ENCODE measurements around the gene PLCB4.

The PLCB4 gene

GRCh38 chr20:9223296-9223695, 154.4 kb downstream of the PLCB4 start:
- no peak for DNase-seq (ENCODE audit: low read depth)

DNA sequence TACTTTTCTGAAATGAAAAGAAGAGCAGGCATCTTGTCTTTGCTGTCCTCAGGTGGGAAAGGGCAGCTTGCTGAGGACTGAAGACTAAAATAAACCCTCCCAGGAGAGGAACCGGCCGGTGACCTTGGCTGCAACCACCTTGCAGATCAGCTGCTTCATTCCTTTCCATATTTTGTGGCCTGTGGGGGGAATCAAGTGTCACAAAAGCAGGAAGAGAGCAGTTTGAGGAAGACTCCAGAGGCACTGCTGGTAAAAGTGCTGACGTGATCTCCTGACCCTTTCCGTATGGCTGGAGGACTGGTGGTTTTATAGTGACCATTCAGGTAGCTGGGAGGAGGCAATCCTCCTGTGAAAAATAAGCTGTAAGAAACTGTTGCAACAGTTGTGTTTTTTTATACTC, 157.0 kb downstream of the PLCB4 start:
- DNase-seq (ENCODE audit: low read depth) = no peak

- DNase-seq (ENCODE audit: low read depth) = no peak
Observed at GRCh38 chr20:9227896-9228615, 159.2 kb downstream of the PLCB4 start.

DNA sequence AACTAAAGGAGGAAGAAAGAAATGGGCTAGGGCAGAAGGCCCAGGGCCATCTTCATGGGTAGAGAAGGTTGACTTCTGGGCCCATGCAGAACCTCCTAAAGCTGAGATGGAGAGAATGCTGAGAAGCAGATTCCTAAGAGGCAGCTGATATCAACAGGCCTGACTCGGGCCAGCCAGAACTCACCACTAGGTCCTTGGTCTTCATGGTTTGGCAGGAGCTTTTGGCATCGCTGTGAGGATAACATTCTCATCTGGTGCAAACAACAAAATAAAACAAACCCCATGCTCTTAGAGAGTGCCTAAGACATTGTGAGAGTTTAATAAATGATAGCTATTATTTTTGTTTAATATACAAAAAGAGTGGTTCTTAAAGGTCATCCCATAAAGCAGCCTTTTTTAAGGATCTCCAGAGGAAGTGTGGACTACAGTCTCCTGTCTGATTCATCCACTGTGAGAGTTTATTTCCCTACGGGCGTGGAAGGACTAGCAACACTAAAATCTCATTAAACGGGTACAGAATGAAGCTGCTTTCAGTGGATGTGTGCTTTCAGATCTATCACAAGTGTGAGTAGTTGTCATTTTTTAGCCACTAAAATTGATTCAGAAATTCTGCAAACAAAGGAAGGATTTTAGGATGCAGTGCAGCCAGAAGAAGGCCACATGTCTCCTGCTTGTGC, 160.0 kb downstream of the PLCB4 start:
- no peak for DNase-seq (ENCODE audit: low read depth)

DNA sequence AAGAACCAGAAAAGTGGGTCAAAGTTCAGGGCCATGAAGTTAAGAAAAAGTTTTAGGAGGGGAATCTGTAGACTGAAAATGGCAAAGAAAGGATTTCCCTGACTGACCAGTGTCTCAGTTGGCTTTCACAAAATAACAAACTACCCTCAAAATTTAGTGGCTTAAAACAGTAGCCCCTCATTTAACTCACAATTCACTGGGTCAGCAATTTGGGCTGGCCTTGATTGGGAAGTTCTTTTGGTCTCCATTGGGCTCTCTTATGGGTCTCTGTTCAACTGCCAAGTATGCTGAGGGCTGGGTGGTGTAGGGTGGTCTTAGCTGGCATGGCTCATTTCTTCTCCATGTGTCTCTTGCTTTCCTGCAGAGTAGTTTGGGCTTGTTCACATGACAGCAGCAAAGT, 161.5 kb downstream of the PLCB4 start:
- DNase-seq (ENCODE audit: low read depth) = no peak

DNA sequence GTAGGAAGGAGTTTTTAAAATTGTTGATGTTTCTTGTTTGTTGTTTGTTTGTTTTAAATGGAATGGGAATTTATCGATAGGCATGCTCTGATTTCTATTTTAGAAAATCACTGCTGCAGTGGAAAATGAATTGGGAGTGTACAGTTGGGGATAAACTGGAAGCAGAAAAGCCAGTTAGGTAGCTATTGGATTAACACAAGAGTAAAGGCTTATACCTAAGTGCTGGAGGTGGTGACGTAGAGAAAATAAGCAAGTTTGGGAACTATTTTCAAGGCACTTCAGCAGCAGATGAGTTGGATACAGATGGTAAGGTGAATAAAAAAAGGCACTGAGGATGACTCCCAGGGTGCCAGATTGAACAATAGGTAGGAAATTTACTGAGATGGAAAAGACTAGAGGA, 164.9 kb downstream of the PLCB4 start:
- no peak for DNase-seq (ENCODE audit: low read depth)

- no peak for DNase-seq (ENCODE audit: low read depth)
Observed at GRCh38 chr20:9235518-9235917, 166.6 kb downstream of the PLCB4 start.

DNA sequence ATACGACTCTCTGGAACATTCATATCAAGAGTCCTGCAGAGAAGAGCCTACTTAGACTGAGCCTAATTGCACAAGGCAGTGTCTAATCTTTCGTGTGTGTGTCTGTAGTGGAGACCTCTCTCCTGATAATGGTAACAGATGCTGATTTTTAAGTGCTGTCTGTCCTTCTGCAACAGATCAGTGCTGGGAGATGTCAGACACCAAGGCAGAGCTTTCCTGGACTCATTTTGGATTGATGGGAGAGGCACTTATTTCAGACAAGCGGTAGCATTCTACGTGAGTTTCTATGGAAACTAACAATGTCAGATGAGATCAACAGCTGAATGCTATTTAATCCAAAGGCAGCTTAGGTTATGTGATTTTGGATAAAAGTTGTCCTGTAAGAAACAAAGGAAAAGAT, 167.6 kb downstream of the PLCB4 start:
- DNase-seq (ENCODE audit: low read depth) = no peak

DNA sequence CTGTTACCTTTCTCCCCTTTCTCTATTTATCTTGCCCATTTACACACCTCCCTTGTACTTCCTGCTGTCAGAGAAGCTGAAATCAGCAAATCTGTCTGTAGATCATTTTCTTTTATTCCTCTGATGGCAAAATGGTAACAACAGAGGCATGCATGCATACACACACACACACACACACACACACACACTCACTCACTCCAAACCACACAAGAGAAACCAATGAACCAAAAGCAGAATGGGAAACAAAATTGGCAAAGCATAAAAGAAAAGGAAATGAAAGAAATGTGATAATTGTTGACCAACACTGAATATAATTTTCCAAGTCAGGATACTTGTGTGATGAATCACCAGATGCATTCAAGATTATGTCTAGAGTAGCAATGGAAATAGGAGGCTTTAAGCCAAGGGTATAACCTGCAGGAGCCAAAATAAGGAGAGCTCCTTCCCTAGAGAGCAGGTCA, 172.4 kb downstream of the PLCB4 start:
- DNase-seq (ENCODE audit: low read depth) = no peak

- no peak for DNase-seq (ENCODE audit: low read depth)
Observed at GRCh38 chr20:9241721-9242427, 173.0 kb downstream of the PLCB4 start.

GRCh38 chr20:9243986-9244385, 175.1 kb downstream of the PLCB4 start:
- DNase-seq (ENCODE audit: low read depth) = no peak

- DNase-seq (ENCODE audit: low read depth) = no peak
Observed at GRCh38 chr20:9244811-9245210, 175.9 kb downstream of the PLCB4 start.

DNA sequence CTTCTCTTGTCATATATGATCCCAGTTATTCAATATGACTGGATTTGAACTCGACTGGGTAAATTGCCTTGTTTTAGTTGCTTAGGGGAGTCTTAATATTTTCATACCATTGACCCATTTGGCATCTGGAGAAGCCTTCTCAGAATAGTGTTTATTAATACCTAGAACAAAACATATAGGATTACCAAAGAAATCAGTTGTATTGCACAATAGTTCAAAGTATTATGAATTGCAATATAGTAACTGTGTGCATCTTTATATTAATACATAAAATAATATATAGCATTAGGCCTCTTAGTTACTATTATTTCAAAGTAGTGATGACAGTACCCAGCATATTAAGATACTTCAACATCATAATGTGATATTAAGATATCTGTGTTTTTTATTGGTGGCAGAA, 177.8 kb downstream of the PLCB4 start:
- DNase-seq (ENCODE audit: low read depth) = no peak

GRCh38 chr20:9250511-9250910, 181.6 kb downstream of the PLCB4 start:
- no peak for DNase-seq (ENCODE audit: low read depth)

GRCh38 chr20:9253006-9253539, 184.2 kb downstream of the PLCB4 start:
- DNase-seq (ENCODE audit: low read depth) = no peak

GRCh38 chr20:9255171-9255570, 186.3 kb downstream of the PLCB4 start:
- DNase-seq (ENCODE audit: low read depth) = no peak

DNA sequence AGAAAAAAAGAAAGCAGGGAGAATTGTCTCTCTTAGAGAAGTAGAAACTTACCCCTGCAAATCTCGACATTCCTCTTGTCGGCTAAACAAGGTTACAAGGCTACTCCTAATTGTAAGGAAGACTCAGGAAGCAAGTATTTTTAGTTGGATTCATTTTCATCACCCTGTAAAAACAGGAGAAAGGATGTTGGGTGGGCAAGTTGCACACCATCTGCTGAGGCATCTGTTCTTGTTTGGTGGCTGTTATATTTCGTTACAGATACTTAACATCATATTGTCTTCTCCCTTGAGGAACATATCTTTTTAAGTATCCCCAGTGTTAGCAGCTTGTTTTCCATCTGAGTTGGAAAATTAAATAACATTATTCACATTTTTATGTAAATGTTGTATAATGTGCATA, 187.5 kb downstream of the PLCB4 start:
- no peak for DNase-seq (ENCODE audit: low read depth)

DNA sequence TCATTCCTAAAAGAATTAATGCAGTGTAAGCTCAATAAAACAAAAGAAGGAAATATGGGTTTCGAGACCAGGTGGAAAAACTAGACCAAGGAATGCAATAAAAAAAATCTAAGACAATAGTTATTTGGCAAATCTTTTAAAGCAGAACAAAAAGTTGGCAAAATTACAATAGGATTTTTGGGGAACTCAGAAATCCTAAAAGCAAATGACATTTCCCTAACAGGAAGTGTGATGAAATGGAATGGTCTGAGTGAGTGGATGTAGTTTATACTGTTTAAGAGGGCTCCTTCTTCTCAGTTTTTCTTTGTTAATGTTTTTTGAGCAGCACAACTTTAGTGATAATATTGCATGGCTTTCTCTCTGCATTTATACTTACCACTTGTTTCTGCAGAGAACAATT, 190.0 kb downstream of the PLCB4 start:
- no peak for DNase-seq (ENCODE audit: low read depth)

GRCh38 chr20:9260027-9260426, 191.1 kb downstream of the PLCB4 start:
- no peak for DNase-seq (ENCODE audit: low read depth)

DNA sequence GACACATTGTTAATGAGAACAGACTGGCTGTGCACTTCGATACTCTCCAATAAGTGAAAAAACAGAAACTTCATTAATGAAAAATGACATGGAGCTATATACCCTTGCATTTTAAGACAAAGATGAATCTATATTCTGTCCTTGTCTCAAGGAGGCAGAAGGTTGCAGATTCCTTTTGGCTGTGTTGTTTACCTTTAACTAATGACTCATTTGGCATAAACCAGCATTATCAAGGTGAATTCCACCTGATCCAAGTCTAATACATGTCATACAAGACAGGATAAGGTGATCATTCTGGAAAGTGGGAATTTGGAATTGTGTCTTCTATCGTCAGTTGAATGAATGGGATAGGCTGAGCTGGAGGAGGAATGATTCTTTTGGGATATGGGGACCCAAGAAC, 192.9 kb downstream of the PLCB4 start:
- DNase-seq (ENCODE audit: low read depth) = no peak

DNA sequence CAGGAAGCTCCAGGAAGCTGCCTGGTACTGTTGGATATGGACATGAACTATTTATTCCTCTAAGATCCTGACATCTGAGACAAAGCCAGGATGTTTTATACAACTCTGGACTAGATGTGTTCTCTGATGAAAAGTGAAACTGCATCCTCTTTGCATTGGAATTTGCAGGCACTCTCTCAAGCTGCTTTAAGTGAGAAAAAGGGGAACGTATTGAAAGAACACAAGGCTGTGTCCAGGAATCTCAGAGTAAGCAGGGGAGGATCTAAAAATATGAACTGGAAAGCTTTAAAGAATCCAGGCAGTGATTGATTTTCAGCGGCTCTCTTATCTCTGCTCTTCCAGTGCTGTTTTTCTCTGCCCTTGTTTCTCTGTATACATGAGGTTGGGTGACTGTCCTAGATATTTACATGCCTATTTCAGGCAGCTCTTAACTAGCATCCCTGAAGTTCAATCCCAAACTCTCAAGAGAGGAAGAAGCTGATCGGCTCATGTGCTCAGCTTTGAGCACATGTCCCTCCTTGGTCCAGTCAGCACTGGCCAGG, 193.8 kb downstream of the PLCB4 start:
- no peak for DNase-seq (ENCODE audit: low read depth)

- no peak for DNase-seq (ENCODE audit: low read depth)
Observed at GRCh38 chr20:9269280-9269971, 200.5 kb downstream of the PLCB4 start.

Measured in activated T-cell treated with anti-CD3 and anti-CD28 coated beads for 24 hours (primary cell).